GM19467 (cell line): ENCODE results near the gene PRDM7.
"Not testable (repeated sequence)": the region's sequence is repeated elsewhere in the genome, so short reads cannot be mapped to it uniquely, and the experiment has no call there.

Source experiments
- ATAC-seq: cut with Tn5 transposase; IDR thresholded peaks from one replicate; pipeline ENCODE4 v1.9.1; 2021; ENCODE audit warnings: mild to moderate bottlenecking, moderate library complexity; ENCODE audit not compliant: unreplicated experiment

Gene PRDM7

DNA sequence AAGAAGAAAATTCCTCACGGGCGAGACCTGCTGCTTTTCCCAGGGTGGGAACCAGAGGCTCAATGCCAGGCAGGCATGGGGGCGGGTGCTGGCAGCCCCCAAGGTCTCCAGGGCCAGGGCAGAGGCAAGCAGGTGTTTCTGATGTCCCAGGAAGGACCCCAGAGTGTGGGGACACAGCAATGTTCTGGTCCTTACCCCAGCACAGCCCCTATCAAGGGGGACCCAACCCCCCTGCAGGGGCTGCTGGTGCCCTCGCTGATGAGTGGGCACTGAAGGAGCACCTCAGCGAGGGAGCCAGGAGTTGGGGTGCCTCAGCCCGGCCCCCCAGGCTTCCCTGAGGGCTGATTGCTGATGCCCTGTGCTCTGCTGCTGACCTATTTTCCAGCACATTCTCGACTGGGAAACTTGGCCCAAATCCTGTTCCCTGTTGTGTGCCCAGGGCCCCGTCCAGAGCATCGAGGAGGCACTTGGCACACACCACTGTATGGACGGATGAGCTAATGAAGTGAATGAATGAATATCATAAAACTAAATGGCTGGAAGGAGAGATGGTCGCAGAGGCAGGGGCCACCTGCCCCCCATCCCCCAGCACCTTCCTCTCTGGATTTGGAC lies 60.7 kb downstream of the PRDM7 start:
- no peak for ATAC-seq

- ATAC-seq, result no peak
Measured at GRCh38 chr16:90015586-90016338, 61.4 kb downstream of the PRDM7 start.

- no peak for ATAC-seq
Measured at GRCh38 chr16:90012991-90013745, 64.0 kb downstream of the PRDM7 start.

- no peak for ATAC-seq
Measured at GRCh38 chr16:90011908-90012501, 65.1 kb downstream of the PRDM7 start.

- ATAC-seq, result no peak
Measured at GRCh38 chr16:90011508-90011819, 65.7 kb downstream of the PRDM7 start.

GRCh38 chr16:90010676-90011507 lies 66.2 kb downstream of the PRDM7 start:
- no peak for ATAC-seq

DNA sequence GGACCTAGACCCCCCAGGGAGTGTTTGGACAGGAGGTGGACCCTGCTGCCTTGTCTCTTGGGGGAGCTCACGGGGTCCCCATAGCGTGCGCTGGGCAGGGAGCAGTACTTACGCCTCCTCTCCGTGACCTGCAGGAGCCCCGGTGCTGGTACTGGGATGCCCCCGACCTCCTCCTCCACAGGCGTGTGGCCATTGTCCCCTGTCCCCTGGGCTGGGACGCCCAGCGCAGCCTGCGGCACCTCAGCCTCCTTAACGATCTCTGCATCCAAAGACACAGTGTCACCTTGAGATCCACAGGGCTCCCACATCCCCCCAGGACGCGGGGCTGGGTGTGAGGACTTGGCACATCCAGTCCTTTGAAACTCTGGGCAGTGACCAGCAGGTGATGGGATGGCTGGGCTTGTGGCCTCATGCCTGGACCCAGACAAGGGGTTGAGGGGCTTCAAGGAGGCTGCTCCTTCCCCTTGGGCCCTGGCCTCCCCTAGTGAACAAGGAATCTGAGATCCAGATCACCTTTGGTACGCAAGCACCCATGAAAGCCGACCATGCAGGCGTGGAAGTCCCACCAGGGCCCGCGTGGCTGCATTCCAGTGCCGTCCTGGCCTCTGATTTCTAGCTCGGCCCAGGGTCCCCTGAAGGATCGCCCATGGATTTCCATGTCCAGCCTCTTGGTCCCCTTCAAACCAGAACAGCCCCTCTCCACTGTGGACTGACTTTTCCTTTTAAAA lies 67.8 kb downstream of the PRDM7 start:
- ATAC-seq, result no peak

- peak; percentile 69 for ATAC-seq
Measured at GRCh38 chr16:90008708-90009145, 68.4 kb downstream of the PRDM7 start.

DNA sequence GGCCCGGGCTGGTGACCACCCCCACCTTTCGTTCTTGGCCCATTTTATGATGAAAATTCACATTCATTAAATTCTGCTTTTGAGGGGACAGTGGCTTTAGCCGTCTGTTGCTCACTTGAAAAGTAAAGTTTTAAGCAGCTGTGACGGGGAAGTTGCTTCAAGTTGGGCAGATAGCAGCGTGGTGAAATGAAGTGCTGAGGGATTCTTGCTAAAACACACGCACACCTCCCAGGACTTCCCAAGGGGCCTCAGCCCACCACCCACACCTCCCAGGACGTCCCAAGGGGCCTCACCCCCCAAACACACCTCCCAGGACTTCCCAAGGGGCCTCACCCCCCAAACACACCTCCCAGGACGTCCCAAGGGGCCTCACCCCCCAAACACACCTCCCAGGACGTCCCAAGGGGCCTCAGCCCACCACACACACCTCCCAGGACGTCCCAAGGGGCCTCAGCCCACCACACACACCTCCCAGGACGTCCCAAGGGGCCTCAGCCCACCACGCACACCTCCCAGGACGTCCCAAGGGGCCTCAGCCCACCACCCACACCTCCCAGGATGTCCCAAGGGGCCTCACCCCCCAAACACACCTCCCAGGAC lies 69.4 kb downstream of the PRDM7 start:
- ATAC-seq, result not testable (repeated sequence)

- no peak for ATAC-seq
Measured at GRCh38 chr16:90007015-90007414, 70.1 kb downstream of the PRDM7 start.
